GM23338 (cell line): ENCODE results near the gene MAP2K5. TPM values are rescaled to one million over a fixed set of nuclear protein-coding genes. Genes with fewer than 3 reads are reported as not detected.
A peak's percentile ranks its signal among the peaks of the same experiment; 100 is the strongest.

Source experiments
- ATAC-seq: fragments of 200-7000 bp; cut with Tn5 transposase; 3 replicates; pipeline ENCODE4 v1.9.1; 2020
- DNase-seq: peaks from one replicate; pipeline ENCODE4 v3.0.0-alpha.2; 2015; ENCODE audit warnings: low spot score
- H2AFZ ChIP-seq: fragments of 200-600 bp; sonication (generic); 2 replicates; pipeline ENCODE4 v1.8.0; 2016; ENCODE audit warnings: antibody characterized with exemption, mild to moderate bottlenecking, moderate library complexity
- H3F3A ChIP-seq: fragments of 200-600 bp; sonication (generic); replicated peaks from 2 replicates; pipeline ENCODE4 v1.8.0; 2017; ENCODE audit warnings: antibody characterized with exemption, mixed run types, low read depth
- H3K27ac ChIP-seq: fragments of 200-600 bp; sonication (generic); 2 replicates; pipeline ENCODE4 v1.6.1; 2016; ENCODE audit warnings: low read depth
- H3K27me3 ChIP-seq: fragments of 200-600 bp; sonication (generic); 2 replicates; pipeline ENCODE4 v1.8.0; 2016; ENCODE audit warnings: mild to moderate bottlenecking, mixed run types, moderate library complexity; ENCODE audit not compliant: insufficient read depth
- H3K36me3 ChIP-seq: fragments of 200-600 bp; sonication (generic); 2 replicates; pipeline ENCODE4 v1.8.0; 2016; ENCODE audit warnings: mild to moderate bottlenecking; ENCODE audit not compliant: insufficient read depth
- H3K4me1 ChIP-seq: fragments of 200-600 bp; sonication (generic); 2 replicates; pipeline ENCODE4 v1.8.0; 2016; ENCODE audit warnings: mild to moderate bottlenecking, moderate library complexity; ENCODE audit not compliant: insufficient read depth
- H3K4me2 ChIP-seq: fragments of 200-600 bp; sonication (generic); 2 replicates; pipeline ENCODE4 v1.7.1; 2017; ENCODE audit warnings: mixed run types
- H3K4me3 ChIP-seq: fragments of 200-600 bp; sonication (generic); 2 replicates; pipeline ENCODE4 v1.6.1; 2016; ENCODE audit warnings: mixed run types
- H3K79me2 ChIP-seq: fragments of 200-600 bp; sonication (generic); replicated peaks from 2 replicates; pipeline ENCODE4 v1.8.0; 2017; ENCODE audit warnings: mild to moderate bottlenecking; ENCODE audit not compliant: insufficient read depth
- H3K9me2 ChIP-seq: fragments of 200-600 bp; sonication (generic); 2 replicates; pipeline ENCODE4 v1.8.0; 2017; ENCODE audit not compliant: insufficient read depth
- H4K20me1 ChIP-seq: fragments of 200-600 bp; sonication (generic); replicated peaks from 2 replicates; pipeline ENCODE4 v1.8.0; 2017; ENCODE audit warnings: mild to moderate bottlenecking; ENCODE audit not compliant: insufficient read depth
- H3K27ac Mint-ChIP-seq: 2 replicates; pipeline ENCODE4 v1.8.0; 2020; ENCODE audit warnings: inconsistent platforms, mild to moderate bottlenecking, moderate library complexity, mixed read lengths
- H3K27me3 Mint-ChIP-seq: 3 replicates; pipeline ENCODE4 v1.8.0; 2022; ENCODE audit warnings: low read depth, mild to moderate bottlenecking, moderate library complexity, mixed read lengths, inconsistent platforms; ENCODE audit not compliant: insufficient read depth, poor library complexity
- H3K36me3 Mint-ChIP-seq: 3 replicates; pipeline ENCODE4 v1.8.0; 2021; ENCODE audit warnings: low read depth, mild to moderate bottlenecking, inconsistent platforms, moderate library complexity, mixed read lengths
- H3K4me1 Mint-ChIP-seq: 3 replicates; pipeline ENCODE4 v1.8.0; 2020; ENCODE audit warnings: mild to moderate bottlenecking, inconsistent platforms, mixed read lengths
- H3K4me3 Mint-ChIP-seq: 3 replicates; pipeline ENCODE4 v1.8.0; 2021; ENCODE audit warnings: moderate library complexity, mild to moderate bottlenecking, inconsistent platforms, mixed read lengths
- H3K9me3 Mint-ChIP-seq: 3 replicates; pipeline ENCODE4 v1.8.0; 2020; ENCODE audit warnings: moderate library complexity, mild to moderate bottlenecking, inconsistent platforms, mixed read lengths
- CREB1 ChIP-seq: fragments of 250-450 bp; sonication (Bioruptor Pico); IDR thresholded peaks from 2 replicates; pipeline ENCODE4 v1.5.0; 2020; ENCODE audit warnings: low read depth, mild to moderate bottlenecking, moderate library complexity
- EZH2 ChIP-seq: fragments of 200-600 bp; sonication (generic); IDR thresholded peaks from one replicate; pipeline ENCODE4 v1.8.0; 2017; ENCODE audit warnings: antibody characterized with exemption, mild to moderate bottlenecking, low read depth; ENCODE audit not compliant: unreplicated experiment
- JUNB ChIP-seq: IDR thresholded peaks from one replicate; pipeline ENCODE4 v1.6.1; 2016; ENCODE audit warnings: antibody characterized with exemption; ENCODE audit not compliant: unreplicated experiment
- NANOG ChIP-seq: IDR thresholded peaks from 2 replicates; pipeline ENCODE4 v1.6.1; 2016; ENCODE audit warnings: antibody characterized with exemption, borderline replicate concordance
- ZNF331 ChIP-seq: fragments of 250-450 bp; sonication (Bioruptor Pico); IDR thresholded peaks from 2 replicates; pipeline ENCODE4 v1.5.0; 2020; ENCODE audit warnings: low read depth, mild to moderate bottlenecking, moderate library complexity
- polyA plus RNA-seq: library from polyadenylated mRNA; unstranded; fragments of >200 nt; fragmentation: Nextera tagmentation; extraction: Ambion mirVana; gene quantifications from 2 replicates; pipeline ENCODE4 v1.2.1, GENCODE V29; 2016
- total RNA-seq: library from RNA; depleted of rRNA; stranded (reverse); fragments of >200 nt; shearing (Covaris generic); gene quantifications from 2 replicates; pipeline ENCODE4 v1.2.3, GENCODE V29; 2014
- TF ChIP-seq, protein P1 (sequence below), 2 experiments: fragments of 200-600 bp in 1 of 2; sonication (generic) in 1 of 2; conservative IDR thresholded peaks; 2 replicates each; pipeline versions ENCODE4 v1.5.1 to v1.6.1; 2016 to 2017; ENCODE audit warnings: antibody characterized with exemption in 2 of 2, low read depth in 2 of 2, mild to moderate bottlenecking in 2 of 2, moderate library complexity in 1 of 2
- TF ChIP-seq, protein P2 (sequence below): IDR thresholded peaks from one replicate; pipeline ENCODE4 v1.6.1; 2018; ENCODE audit warnings: antibody characterized with exemption; ENCODE audit not compliant: unreplicated experiment
- TF ChIP-seq, protein P3 (sequence below): fragments of 250-450 bp; sonication (Bioruptor Pico); IDR thresholded peaks from 2 replicates; pipeline ENCODE4 v1.5.0; 2020; ENCODE audit warnings: mild to moderate bottlenecking, moderate library complexity

Gene MAP2K5
- total and polyA plus RNA-seq, 2 experiments from 2014 or later, result 6.5 to 13.6 TPM

DNA sequence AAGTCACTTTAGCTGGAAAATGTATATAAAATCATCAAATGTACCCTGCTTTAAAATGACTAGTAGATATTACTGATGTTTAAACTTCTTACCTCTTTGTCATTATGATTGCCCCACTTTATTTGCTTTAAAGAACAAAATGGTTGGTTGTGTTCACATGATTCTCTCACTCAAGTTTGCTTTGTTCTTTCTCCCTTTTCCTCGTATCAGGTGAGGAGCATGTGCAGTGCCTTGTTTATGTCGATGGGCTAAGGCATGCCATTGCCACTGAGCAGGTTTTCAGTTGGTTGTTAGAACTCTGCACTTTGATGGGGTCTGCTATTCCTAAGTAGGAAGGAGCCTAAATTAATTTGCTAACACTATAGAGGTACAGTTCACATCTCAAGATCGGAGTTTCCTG is 5.3 kb downstream of the MAP2K5 start:
- Histone ChIP-seq H3K4me3 (no peak overlapping the region), H3K4me2 (peak overlapping the region; percentile 50; the same call in 1 of the 2 replicates), H3K79me2 (0 out of 2 replicates have a peak, but pooled peaks cover 4% of the 10 kb centered on the region), H4K20me1 (no peaks in the 10 kb centered on the region), H3K27ac (peak overlapping the region; percentile 4; the same call in 1 of the 2 replicates), H2AFZ (no peak overlapping the region), H3K9me2 (no peaks in the 10 kb centered on the region), H3F3A (no peaks in the 10 kb centered on the region; the same call in 1 of the 2 replicates), H3K4me1 (peaks cover 26% of the 10 kb centered on the region), H3K36me3 (no peaks in the 10 kb centered on the region; the same call in 1 of the 2 replicates), H3K27me3 (no peaks in the 10 kb centered on the region)
- DNase-seq (no peak), ATAC-seq (peak; percentile 18)
- Mint-ChIP-seq H3K36me3 (peaks cover 5% of the 10 kb centered on the region; the same call in 2 of the 3 replicates), H3K4me1 (peaks cover 27% of the 10 kb centered on the region), H3K4me3 (no peak overlapping the region), H3K27ac (no peak overlapping the region), H3K27me3 (peaks cover 4% of the 10 kb centered on the region), H3K9me3 (no peaks in the 10 kb centered on the region)
- TF ChIP-seq ZNF331 (CRISPR knock-in tag), result no peak

DNA sequence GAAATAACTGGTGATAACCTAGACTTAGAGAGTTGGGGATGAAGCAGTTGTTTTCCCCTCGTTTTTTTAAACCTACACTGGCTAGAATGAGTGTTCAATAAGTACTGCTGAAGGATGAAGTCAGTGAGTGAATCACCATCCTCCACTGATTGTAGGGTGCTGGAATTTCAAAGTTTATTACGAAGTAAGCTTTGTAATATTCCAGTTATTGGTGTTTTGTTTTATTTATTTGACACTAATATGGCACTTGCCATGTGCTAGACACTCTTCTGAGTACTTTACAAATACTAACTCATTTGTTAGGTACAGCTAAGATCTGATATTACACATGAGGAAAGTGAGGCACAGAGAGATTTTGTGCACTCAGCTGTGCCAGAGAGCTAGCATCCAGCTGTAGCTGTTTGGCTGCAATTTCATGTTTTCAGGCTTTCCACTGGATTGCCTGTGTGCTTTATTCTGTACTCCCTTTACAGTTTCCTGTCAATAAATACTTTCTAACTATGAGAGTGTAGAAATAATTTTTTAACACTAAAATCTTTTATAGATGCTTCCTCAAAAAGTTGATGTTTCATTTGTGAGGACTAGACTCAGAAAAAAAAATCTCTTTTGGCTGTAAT is 5.8 kb downstream of the MAP2K5 start:
- Histone ChIP-seq H3K36me3 (no peaks in the 10 kb centered on the region; the same call in 1 of the 2 replicates), H3K4me3 (0 out of 2 replicates have a peak overlapping the region, but pooled peaks have one; percentile 10), H4K20me1 (no peaks in the 10 kb centered on the region), H3K4me1 (peaks cover 26% of the 10 kb centered on the region), H2AFZ (no peak overlapping the region), H3K9me2 (no peaks in the 10 kb centered on the region), H3K27ac (peak overlapping the region; percentile 4; the same call in 1 of the 2 replicates), H3F3A (no peaks in the 10 kb centered on the region), H3K4me2 (peak overlapping the region; percentile 50), H3K79me2 (0 out of 2 replicates have a peak, but pooled peaks cover 4% of the 10 kb centered on the region), H3K27me3 (no peaks in the 10 kb centered on the region)
- DNase-seq (no peak), ATAC-seq (peak; percentile 21)
- no peaks in the 10 kb centered on the region for H3K9me3 Mint-ChIP-seq
- H3K27ac Mint-ChIP-seq, result no peak overlapping the region; the same call in 1 of the 2 replicates
- peaks cover 26% of the 10 kb centered on the region for H3K4me1 Mint-ChIP-seq
- peaks cover 4% of the 10 kb centered on the region for H3K27me3 Mint-ChIP-seq
- H3K4me3 Mint-ChIP-seq, result no peak overlapping the region; the same call in 2 of the 3 replicates
- peaks cover 5% of the 10 kb centered on the region; the same call in 2 of the 3 replicates for H3K36me3 Mint-ChIP-seq
- TF ChIP-seq EZH2 (no peak), NANOG (no peak), JUNB (no peak), CREB1 (no peak)
- TF ChIP-seq, protein P1, sequence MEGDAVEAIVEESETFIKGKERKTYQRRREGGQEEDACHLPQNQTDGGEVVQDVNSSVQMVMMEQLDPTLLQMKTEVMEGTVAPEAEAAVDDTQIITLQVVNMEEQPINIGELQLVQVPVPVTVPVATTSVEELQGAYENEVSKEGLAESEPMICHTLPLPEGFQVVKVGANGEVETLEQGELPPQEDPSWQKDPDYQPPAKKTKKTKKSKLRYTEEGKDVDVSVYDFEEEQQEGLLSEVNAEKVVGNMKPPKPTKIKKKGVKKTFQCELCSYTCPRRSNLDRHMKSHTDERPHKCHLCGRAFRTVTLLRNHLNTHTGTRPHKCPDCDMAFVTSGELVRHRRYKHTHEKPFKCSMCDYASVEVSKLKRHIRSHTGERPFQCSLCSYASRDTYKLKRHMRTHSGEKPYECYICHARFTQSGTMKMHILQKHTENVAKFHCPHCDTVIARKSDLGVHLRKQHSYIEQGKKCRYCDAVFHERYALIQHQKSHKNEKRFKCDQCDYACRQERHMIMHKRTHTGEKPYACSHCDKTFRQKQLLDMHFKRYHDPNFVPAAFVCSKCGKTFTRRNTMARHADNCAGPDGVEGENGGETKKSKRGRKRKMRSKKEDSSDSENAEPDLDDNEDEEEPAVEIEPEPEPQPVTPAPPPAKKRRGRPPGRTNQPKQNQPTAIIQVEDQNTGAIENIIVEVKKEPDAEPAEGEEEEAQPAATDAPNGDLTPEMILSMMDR (conservative IDR thresholded peaks at IDR 0.05; ENCODE audit: low read depth in 2 of 2), result no peak
- TF ChIP-seq, protein P2, sequence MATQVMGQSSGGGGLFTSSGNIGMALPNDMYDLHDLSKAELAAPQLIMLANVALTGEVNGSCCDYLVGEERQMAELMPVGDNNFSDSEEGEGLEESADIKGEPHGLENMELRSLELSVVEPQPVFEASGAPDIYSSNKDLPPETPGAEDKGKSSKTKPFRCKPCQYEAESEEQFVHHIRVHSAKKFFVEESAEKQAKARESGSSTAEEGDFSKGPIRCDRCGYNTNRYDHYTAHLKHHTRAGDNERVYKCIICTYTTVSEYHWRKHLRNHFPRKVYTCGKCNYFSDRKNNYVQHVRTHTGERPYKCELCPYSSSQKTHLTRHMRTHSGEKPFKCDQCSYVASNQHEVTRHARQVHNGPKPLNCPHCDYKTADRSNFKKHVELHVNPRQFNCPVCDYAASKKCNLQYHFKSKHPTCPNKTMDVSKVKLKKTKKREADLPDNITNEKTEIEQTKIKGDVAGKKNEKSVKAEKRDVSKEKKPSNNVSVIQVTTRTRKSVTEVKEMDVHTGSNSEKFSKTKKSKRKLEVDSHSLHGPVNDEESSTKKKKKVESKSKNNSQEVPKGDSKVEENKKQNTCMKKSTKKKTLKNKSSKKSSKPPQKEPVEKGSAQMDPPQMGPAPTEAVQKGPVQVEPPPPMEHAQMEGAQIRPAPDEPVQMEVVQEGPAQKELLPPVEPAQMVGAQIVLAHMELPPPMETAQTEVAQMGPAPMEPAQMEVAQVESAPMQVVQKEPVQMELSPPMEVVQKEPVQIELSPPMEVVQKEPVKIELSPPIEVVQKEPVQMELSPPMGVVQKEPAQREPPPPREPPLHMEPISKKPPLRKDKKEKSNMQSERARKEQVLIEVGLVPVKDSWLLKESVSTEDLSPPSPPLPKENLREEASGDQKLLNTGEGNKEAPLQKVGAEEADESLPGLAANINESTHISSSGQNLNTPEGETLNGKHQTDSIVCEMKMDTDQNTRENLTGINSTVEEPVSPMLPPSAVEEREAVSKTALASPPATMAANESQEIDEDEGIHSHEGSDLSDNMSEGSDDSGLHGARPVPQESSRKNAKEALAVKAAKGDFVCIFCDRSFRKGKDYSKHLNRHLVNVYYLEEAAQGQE, result no peak
- TF ChIP-seq, protein P3, sequence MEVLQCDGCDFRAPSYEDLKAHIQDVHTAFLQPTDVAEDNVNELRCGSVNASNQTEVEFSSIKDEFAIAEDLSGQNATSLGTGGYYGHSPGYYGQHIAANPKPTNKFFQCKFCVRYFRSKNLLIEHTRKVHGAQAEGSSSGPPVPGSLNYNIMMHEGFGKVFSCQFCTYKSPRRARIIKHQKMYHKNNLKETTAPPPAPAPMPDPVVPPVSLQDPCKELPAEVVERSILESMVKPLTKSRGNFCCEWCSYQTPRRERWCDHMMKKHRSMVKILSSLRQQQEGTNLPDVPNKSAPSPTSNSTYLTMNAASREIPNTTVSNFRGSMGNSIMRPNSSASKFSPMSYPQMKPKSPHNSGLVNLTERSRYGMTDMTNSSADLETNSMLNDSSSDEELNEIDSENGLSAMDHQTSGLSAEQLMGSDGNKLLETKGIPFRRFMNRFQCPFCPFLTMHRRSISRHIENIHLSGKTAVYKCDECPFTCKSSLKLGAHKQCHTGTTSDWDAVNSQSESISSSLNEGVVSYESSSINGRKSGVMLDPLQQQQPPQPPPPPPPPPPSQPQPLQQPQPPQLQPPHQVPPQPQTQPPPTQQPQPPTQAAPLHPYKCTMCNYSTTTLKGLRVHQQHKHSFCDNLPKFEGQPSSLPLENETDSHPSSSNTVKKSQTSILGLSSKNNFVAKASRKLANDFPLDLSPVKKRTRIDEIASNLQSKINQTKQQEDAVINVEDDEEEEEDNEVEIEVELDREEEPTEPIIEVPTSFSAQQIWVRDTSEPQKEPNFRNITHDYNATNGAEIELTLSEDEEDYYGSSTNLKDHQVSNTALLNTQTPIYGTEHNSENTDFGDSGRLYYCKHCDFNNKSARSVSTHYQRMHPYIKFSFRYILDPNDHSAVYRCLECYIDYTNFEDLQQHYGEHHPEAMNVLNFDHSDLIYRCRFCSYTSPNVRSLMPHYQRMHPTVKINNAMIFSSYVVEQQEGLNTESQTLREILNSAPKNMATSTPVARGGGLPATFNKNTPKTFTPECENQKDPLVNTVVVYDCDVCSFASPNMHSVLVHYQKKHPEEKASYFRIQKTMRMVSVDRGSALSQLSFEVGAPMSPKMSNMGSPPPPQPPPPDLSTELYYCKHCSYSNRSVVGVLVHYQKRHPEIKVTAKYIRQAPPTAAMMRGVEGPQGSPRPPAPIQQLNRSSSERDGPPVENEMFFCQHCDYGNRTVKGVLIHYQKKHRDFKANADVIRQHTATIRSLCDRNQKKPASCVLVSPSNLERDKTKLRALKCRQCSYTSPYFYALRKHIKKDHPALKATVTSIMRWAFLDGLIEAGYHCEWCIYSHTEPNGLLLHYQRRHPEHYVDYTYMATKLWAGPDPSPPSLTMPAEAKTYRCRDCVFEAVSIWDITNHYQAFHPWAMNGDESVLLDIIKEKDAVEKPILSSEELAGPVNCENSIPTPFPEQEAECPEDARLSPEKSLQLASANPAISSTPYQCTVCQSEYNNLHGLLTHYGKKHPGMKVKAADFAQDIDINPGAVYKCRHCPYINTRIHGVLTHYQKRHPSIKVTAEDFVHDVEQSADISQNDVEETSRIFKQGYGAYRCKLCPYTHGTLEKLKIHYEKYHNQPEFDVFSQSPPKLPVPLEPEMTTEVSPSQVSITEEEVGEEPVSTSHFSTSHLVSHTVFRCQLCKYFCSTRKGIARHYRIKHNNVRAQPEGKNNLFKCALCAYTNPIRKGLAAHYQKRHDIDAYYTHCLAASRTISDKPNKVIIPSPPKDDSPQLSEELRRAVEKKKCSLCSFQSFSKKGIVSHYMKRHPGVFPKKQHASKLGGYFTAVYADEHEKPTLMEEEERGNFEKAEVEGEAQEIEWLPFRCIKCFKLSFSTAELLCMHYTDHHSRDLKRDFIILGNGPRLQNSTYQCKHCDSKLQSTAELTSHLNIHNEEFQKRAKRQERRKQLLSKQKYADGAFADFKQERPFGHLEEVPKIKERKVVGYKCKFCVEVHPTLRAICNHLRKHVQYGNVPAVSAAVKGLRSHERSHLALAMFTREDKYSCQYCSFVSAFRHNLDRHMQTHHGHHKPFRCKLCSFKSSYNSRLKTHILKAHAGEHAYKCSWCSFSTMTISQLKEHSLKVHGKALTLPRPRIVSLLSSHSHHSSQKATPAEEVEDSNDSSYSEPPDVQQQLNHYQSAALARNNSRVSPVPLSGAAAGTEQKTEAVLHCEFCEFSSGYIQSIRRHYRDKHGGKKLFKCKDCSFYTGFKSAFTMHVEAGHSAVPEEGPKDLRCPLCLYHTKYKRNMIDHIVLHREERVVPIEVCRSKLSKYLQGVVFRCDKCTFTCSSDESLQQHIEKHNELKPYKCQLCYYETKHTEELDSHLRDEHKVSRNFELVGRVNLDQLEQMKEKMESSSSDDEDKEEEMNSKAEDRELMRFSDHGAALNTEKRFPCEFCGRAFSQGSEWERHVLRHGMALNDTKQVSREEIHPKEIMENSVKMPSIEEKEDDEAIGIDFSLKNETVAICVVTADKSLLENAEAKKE (CRISPR knock-in tag), result no peak
